RWPE2 (cell line): ENCODE data around the gene MAP3K20.
A peak's percentile ranks its signal among the peaks of the same experiment; 100 is the strongest.
"Not testable (repeated sequence)": the region's sequence is repeated elsewhere in the genome, so short reads cannot be mapped to it uniquely, and the experiment has no call there.

Source experiments
- ATAC-seq: fragments of 200-7000 bp; cut with Tn5 transposase; 3 replicates; pipeline ENCODE4 v1.9.1; 2021; ENCODE audit warnings: low read depth
- DNase-seq: peaks from one replicate; pipeline ENCODE4 v3.0.0-alpha.2; 2020; ENCODE audit warnings: low spot score
- H3K27ac ChIP-seq: fragments of 450-650 bp; 2 replicates; pipeline ENCODE4 v1.5.1; 2017; ENCODE audit warnings: mild to moderate bottlenecking; ENCODE audit not compliant: poor library complexity, severe bottlenecking
- H3K27me3 ChIP-seq: fragments of 250-450 bp; sonication (Bioruptor Pico); 2 replicates; pipeline ENCODE4 v1.5.1; 2021; ENCODE audit warnings: mild to moderate bottlenecking, moderate library complexity; ENCODE audit not compliant: insufficient read depth, poor library complexity, severe bottlenecking
- H3K36me3 ChIP-seq: fragments of 250-450 bp; sonication (Bioruptor Pico); 2 replicates; pipeline ENCODE4 v1.5.1; 2020; ENCODE audit warnings: low read depth, mild to moderate bottlenecking, moderate library complexity
- H3K4me1 ChIP-seq: fragments of 250-450 bp; sonication (Bioruptor Pico); 2 replicates; pipeline ENCODE4 v1.5.1; 2021; ENCODE audit warnings: mild to moderate bottlenecking, moderate library complexity; ENCODE audit not compliant: insufficient read depth, poor library complexity, severe bottlenecking
- H3K4me3 ChIP-seq: fragments of 250-450 bp; sonication (Bioruptor Pico); 2 replicates; pipeline ENCODE4 v1.5.1; 2021; ENCODE audit warnings: mild to moderate bottlenecking, moderate library complexity; ENCODE audit not compliant: severe bottlenecking
- H3K9me3 ChIP-seq: fragments of 250-450 bp; sonication (Bioruptor Pico); 2 replicates; pipeline ENCODE4 v1.5.1; 2021; ENCODE audit warnings: mild to moderate bottlenecking, moderate library complexity; ENCODE audit not compliant: severe bottlenecking
- TF ChIP-seq, protein P1 (sequence below): fragments of 450-650 bp; IDR thresholded peaks from one replicate; pipeline ENCODE4 v1.5.1; 2017; ENCODE audit warnings: mild to moderate bottlenecking, moderate library complexity; ENCODE audit not compliant: poor library complexity, severe bottlenecking

Gene MAP3K20

DNA sequence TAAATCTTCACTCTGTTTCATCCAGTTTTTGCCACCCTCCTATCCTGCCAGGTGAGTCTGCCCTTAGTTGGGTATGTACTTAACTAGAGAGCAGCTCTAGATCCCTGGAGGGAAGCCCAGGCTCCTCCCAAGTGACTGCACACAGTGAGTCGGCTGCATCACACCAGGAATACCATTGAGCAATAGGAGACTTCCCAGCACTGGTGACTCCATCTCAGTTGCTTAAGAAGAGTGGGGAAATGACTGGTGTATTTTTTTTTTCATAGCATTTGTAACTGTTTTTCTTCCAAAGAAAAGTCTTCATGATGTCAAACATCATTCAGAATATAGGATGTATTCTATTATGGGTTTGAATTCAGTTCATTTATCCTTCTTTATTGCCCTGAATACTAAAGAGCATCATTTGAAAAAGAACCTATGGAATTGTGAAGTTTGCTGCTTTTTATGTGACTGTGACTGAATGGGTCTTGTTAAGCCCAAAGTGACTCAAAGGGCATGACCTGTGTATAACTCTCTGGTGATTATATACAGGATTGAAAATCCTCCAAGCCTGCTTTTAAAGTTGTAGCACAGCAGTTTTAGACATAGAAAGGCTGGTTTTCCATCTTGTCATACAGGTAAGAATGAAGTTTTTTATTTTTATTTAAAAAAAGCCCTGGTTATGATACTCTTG is 84.3 kb downstream of the MAP3K20 start:
- H3K9me3 ChIP-seq: no peaks in the 10 kb centered on the region
- peak overlapping the region; percentile 93 for H3K27ac ChIP-seq
- no peak overlapping the region for H3K4me3 ChIP-seq
- ATAC-seq (peak; percentile 100), DNase-seq (peak; percentile 97)
- H3K4me1 ChIP-seq: peaks cover 27% of the 10 kb centered on the region
- H3K27me3 ChIP-seq: no peaks in the 10 kb centered on the region
- H3K36me3 ChIP-seq: peaks cover 10% of the 10 kb centered on the region
- TF ChIP-seq, protein P1, sequence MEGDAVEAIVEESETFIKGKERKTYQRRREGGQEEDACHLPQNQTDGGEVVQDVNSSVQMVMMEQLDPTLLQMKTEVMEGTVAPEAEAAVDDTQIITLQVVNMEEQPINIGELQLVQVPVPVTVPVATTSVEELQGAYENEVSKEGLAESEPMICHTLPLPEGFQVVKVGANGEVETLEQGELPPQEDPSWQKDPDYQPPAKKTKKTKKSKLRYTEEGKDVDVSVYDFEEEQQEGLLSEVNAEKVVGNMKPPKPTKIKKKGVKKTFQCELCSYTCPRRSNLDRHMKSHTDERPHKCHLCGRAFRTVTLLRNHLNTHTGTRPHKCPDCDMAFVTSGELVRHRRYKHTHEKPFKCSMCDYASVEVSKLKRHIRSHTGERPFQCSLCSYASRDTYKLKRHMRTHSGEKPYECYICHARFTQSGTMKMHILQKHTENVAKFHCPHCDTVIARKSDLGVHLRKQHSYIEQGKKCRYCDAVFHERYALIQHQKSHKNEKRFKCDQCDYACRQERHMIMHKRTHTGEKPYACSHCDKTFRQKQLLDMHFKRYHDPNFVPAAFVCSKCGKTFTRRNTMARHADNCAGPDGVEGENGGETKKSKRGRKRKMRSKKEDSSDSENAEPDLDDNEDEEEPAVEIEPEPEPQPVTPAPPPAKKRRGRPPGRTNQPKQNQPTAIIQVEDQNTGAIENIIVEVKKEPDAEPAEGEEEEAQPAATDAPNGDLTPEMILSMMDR: no peak

DNA sequence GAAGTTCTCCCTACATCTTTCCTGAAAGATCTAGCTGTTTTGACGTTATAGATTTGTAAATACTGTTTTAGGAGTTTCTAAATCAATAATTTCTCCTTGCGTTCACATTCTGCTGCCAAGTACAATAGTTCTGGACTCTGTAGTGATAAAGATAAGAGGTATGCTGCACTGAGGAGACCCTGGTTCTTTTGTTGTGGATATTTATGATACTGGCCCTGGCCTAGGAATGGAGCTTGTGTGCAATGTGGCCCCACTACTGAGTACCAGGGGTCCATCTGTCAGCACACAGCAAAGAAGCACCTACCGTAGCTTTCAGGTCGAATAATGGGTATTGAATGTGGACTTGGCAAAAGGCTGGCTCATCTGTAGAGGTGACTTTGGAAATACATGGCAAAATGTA is 85.0 kb downstream of the MAP3K20 start:
- Histone ChIP-seq H3K4me3 (no peak overlapping the region), H3K9me3 (no peaks in the 10 kb centered on the region), H3K36me3 (peaks cover 10% of the 10 kb centered on the region), H3K4me1 (peaks cover 27% of the 10 kb centered on the region), H3K27ac (peak overlapping the region; percentile 93), H3K27me3 (no peaks in the 10 kb centered on the region)
- ATAC-seq (no peak), DNase-seq (no peak)
- TF ChIP-seq, protein P1: no peak

DNA sequence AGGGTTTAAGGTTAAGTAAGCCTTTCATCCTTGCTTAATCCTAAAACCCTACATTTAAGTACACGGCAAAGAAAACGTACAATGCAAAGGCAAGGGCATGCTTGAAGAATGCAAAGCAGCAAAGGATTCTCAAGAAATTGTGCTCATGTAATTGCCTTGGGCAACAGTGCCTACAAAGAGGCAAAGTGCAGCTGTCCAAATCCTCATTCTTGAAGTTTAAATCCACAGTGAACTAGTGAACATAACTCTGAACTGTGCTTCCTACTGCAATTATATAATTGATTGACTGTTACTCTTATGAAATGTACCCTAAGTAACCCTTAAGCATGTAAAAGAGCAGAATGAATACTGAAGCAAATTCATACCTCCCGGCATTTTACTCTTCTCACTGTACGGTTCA is 85.4 kb downstream of the MAP3K20 start:
- TF ChIP-seq, protein P1: no peak
- H3K27me3 ChIP-seq: no peaks in the 10 kb centered on the region
- ATAC-seq (no peak), DNase-seq (no peak)
- H3K4me3 ChIP-seq: no peak overlapping the region
- H3K9me3 ChIP-seq: no peaks in the 10 kb centered on the region
- H3K36me3 ChIP-seq: peaks cover 10% of the 10 kb centered on the region
- H3K27ac ChIP-seq: peak overlapping the region; percentile 93
- H3K4me1 ChIP-seq: peaks cover 27% of the 10 kb centered on the region

GRCh38 chr2:173161507-173161906 is 85.9 kb downstream of the MAP3K20 start:
- TF ChIP-seq, protein P1: no peak
- Histone ChIP-seq H3K9me3 (no peaks in the 10 kb centered on the region), H3K4me3 (no peak overlapping the region), H3K27ac (peak overlapping the region; percentile 93), H3K36me3 (peaks cover 10% of the 10 kb centered on the region), H3K4me1 (peaks cover 27% of the 10 kb centered on the region), H3K27me3 (no peaks in the 10 kb centered on the region)
- DNase-seq (no peak), ATAC-seq (no peak)

DNA sequence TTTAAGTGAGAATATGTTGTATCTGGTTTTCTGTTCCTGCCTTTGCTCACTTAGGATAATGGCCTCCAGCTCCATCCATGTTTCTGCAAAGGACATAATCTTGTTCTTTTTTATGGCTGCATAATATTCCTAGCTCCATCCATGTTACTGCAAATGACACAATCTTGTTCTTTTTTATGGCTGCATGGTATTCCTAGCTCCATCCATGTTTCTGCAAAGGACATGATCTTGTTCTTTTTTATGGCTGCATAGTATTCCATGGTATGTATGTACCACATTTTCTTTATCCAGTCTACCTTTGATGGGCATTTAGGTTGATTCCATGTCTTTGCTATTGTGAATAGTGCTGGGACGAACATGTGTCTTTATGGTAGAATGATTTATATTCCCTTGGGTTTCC is 87.7 kb downstream of the MAP3K20 start:
- Histone ChIP-seq H3K36me3 (peaks cover 10% of the 10 kb centered on the region), H3K4me1 (peaks cover 25% of the 10 kb centered on the region)
- not testable (repeated sequence) for H3K27ac ChIP-seq, H3K4me3 ChIP-seq, H3K9me3 ChIP-seq, H3K27me3 ChIP-seq, ATAC-seq, DNase-seq
